HepG2 (cell line): ENCODE measurements around the gene DHCR7. TPM values are rescaled to one million over a fixed set of nuclear protein-coding genes. Genes with fewer than 3 reads are reported as not detected.

Experiments
- ATAC-seq: fragments of 200-7000 bp; cut with Tn5 transposase; 3 replicates; pipeline ENCODE4 v1.9.1; 2020; ENCODE audit warnings: mild to moderate bottlenecking, moderate library complexity
- BruUV-seq: library from RNA; stranded (reverse); fragments of 400-500 nt; replicated peaks from 2 replicates; lab custom pipeline; 2021; lab: Mats Ljungman, UMichigan
- CTCF ChIA-PET: fragments of 300-600 bp; formaldehyde crosslinking; extraction: SDS; loops from one replicate; lab custom pipeline; 2021; ENCODE audit warnings: low total read pairs, inconsistent platforms, low intra/inter-chr PET ratio; lab: Yijun Ruan, JAX
- POLR2A ChIA-PET: fragments of 350-600 bp; sonication (Branson Sonifier 250); formaldehyde crosslinking; loops from one replicate; lab custom pipeline; 2020; ENCODE audit warnings: antibody characterized with exemption, inconsistent platforms; lab: Yijun Ruan, JAX
- DNase-seq: peaks from one replicate; pipeline ENCODE4 v3.0.0-alpha.2; 2015; ENCODE audit warnings: low spot score
- FAIRE-seq: peaks from 3 replicates; lab custom pipeline; 2011; peaks lifted over from hg19 to GRCh38; lab: Jason Lieb, UNC
- H2AFZ ChIP-seq: one replicate; pipeline ENCODE4 v1.6.1; 2011; ENCODE audit warnings: low read length, inconsistent platforms
- H3K27ac ChIP-seq: fragments of 300-600 bp; 3 replicates; pipeline ENCODE4 v1.8.0; 2011; ENCODE audit warnings: mixed run types, mild to moderate bottlenecking, mixed read lengths, low read length, inconsistent platforms; ENCODE audit not compliant: insufficient read depth; ENCODE audit errors: extremely low read length
- H3K27me3 ChIP-seq, 2 experiments: fragments of 200-600 bp in 1 of 2; 2 replicates in 1 of 2; 3 replicates in 1 of 2; pipeline versions ENCODE4 v1.6.0 to v1.8.0; 2011; ENCODE audit warnings: low read length in 2 of 2, mild to moderate bottlenecking in 2 of 2, moderate library complexity in 2 of 2, inconsistent platforms in 1 of 2; ENCODE audit not compliant: insufficient read depth in 2 of 2, control insufficient read depth in 1 of 2
- H3K36me3 ChIP-seq, 2 experiments: fragments of 200-600 bp in 1 of 2; replicated peaks in 1 of 2; 2 replicates in 1 of 2; 3 replicates in 1 of 2; pipeline versions ENCODE4 v1.5.1 to v1.8.0; 2011; ENCODE audit warnings: low read length in 2 of 2, inconsistent platforms in 1 of 2; ENCODE audit not compliant: insufficient read depth in 2 of 2, control insufficient read depth in 1 of 2
- H3K4me1 ChIP-seq: 2 replicates; pipeline ENCODE4 v1.5.1; 2012; ENCODE audit warnings: low read length, inconsistent platforms; ENCODE audit not compliant: insufficient read depth
- H3K4me2 ChIP-seq: 2 replicates; pipeline ENCODE4 v1.6.0; 2011; ENCODE audit warnings: low read depth, low read length, inconsistent platforms
- H3K4me3 ChIP-seq, 3 experiments: fragments of 200-600 bp in 1 of 3; sonication (generic), shearing (Covaris generic) in 1 of 3; replicated peaks in 1 of 3; 2 replicates each; pipeline ENCODE4 v1.5.1; 2011 to 2016; ENCODE audit warnings: low read length in 3 of 3, inconsistent platforms in 2 of 3, low read depth in 2 of 3, mild to moderate bottlenecking in 2 of 3, control low read depth in 1 of 3, mixed read lengths in 1 of 3; ENCODE audit not compliant: insufficient read depth in 1 of 3
- H3K79me2 ChIP-seq: one replicate; pipeline ENCODE4 v1.6.1; 2011; ENCODE audit warnings: low read length, inconsistent platforms; ENCODE audit not compliant: insufficient read depth
- H3K9ac ChIP-seq: 2 replicates; pipeline ENCODE4 v1.6.0; 2011; ENCODE audit warnings: mild to moderate bottlenecking, low read depth, low read length, inconsistent platforms; ENCODE audit not compliant: insufficient read depth
- H3K9me3 ChIP-seq: 2 replicates; pipeline ENCODE4 v1.5.1; 2012; ENCODE audit warnings: mild to moderate bottlenecking, low read length
- H4K20me1 ChIP-seq: 2 replicates; pipeline ENCODE4 v1.6.0; 2011; ENCODE audit warnings: inconsistent platforms, mild to moderate bottlenecking, low read length, moderate library complexity; ENCODE audit not compliant: insufficient read depth
- ATF2 ChIP-seq: sonication (generic); formaldehyde crosslinking; IDR thresholded peaks from 2 replicates; pipeline ENCODE4 v1.4.0; 2020; ENCODE audit warnings: missing genetic modification reagents
- CBFB ChIP-seq: sonication (generic); formaldehyde crosslinking; IDR thresholded peaks from 2 replicates; pipeline ENCODE4 v1.4.0; 2020; ENCODE audit warnings: missing genetic modification reagents
- GPN1 ChIP-seq: sonication (generic); formaldehyde crosslinking; IDR thresholded peaks from 2 replicates; pipeline ENCODE4 v1.5.1; 2020; ENCODE audit warnings: missing genetic modification reagents, borderline replicate concordance
- HOXA3 ChIP-seq: sonication (generic); formaldehyde crosslinking; IDR thresholded peaks from 2 replicates; pipeline ENCODE4 v1.5.0; 2020; ENCODE audit warnings: missing genetic modification reagents
- MAZ ChIP-seq, 2 experiments: sonication (generic) in 1 of 2; formaldehyde crosslinking in 1 of 2; IDR thresholded peaks; 2 replicates each; pipeline versions ENCODE4 v1.5.0 to v1.6.1; 2012 to 2020; ENCODE audit warnings: low read depth in 2 of 2, mild to moderate bottlenecking in 2 of 2, borderline replicate concordance in 1 of 2, improper control_type of control experiment in 1 of 2, low read length in 1 of 2, missing genetic modification reagents in 1 of 2, moderate library complexity in 1 of 2
- NAIF1 ChIP-seq: sonication (generic); formaldehyde crosslinking; IDR thresholded peaks from 2 replicates; pipeline ENCODE4 v1.5.0; 2020; ENCODE audit warnings: mild to moderate bottlenecking, missing genetic modification reagents, borderline replicate concordance
- NFKB2 ChIP-seq: sonication (generic); formaldehyde crosslinking; IDR thresholded peaks from 2 replicates; pipeline ENCODE4 v1.4.0; 2020; ENCODE audit warnings: missing genetic modification reagents, borderline replicate concordance
- NR1H2 ChIP-seq: sonication (generic); formaldehyde crosslinking; IDR thresholded peaks from 2 replicates; pipeline ENCODE4 v1.8.1; 2022; ENCODE audit warnings: low read depth, missing genetic modification reagents, borderline replicate concordance
- RFXANK ChIP-seq: IDR thresholded peaks from 2 replicates; pipeline ENCODE4 v1.6.1; 2016
- SAP130 ChIP-seq: IDR thresholded peaks from 2 replicates; pipeline ENCODE4 v1.6.1; 2016; ENCODE audit warnings: low read depth
- ZBTB39 ChIP-seq: sonication (generic); formaldehyde crosslinking; IDR thresholded peaks from 2 replicates; pipeline ENCODE4 v1.5.0; 2020; ENCODE audit warnings: missing genetic modification reagents
- ZNF205 ChIP-seq: IDR thresholded peaks from 2 replicates; pipeline ENCODE4 v1.6.1; 2018; ENCODE audit warnings: missing biosample characterization, missing genetic modification reagents
- ZNF552 ChIP-seq: sonication (generic); formaldehyde crosslinking; IDR thresholded peaks from 2 replicates; pipeline ENCODE4 v1.9.0; 2022; ENCODE audit warnings: missing genetic modification reagents, mild to moderate bottlenecking, borderline replicate concordance
- ZNF713 ChIP-seq: sonication (generic); formaldehyde crosslinking; IDR thresholded peaks from 2 replicates; pipeline ENCODE4 v1.4.0; 2020; ENCODE audit warnings: mild to moderate bottlenecking, missing genetic modification reagents
- ZSCAN12 ChIP-seq: sonication (generic); formaldehyde crosslinking; IDR thresholded peaks from 2 replicates; pipeline ENCODE4 v1.9.0; 2021; ENCODE audit warnings: mild to moderate bottlenecking, missing genetic modification reagents
- WGBS: methylation state at CpG from one replicate; pipeline ENCODE4 v1.1.6; 2017; ENCODE audit warnings: low lambda C conversion rate; 5-methylcytosine and 5-hydroxymethylcytosine counted together
- in situ Hi-C: cut with HindIII; loops from 2 replicates; pipeline ENCODE4 v1.10.0; 2017; ENCODE audit warnings: low pct_unique_long_range_greater_than_20kb; ENCODE audit not compliant: extremely low pct_ligation_motif_present
- intact Hi-C: fragments of 100-400 bp; cut with micrococcal nuclease; formaldehyde crosslinking; loops from one replicate; pipeline ENCODE4 v1.10.0; 2022; ENCODE audit not compliant: unreplicated experiment
- polyA plus RNA-seq, 8 experiments: library from polyadenylated mRNA; depleted of rRNA in 3 of 8; stranded (reverse) in 7 of 8; unstranded in 1 of 8; fragments of >200 nt; fragmentation: Illumina TruSeq in 4 of 8; extraction: Trizol in 4 of 8; gene quantifications; 2 replicates each; pipeline versions ENCODE4 v1.2.1 to v1.2.3, GENCODE V29; 2011 to 2016; ENCODE audit warnings: low read depth in 4 of 8, missing spikeins in 1 of 8, mixed read lengths in 1 of 8; ENCODE audit not compliant: insufficient read depth in 1 of 8
- total RNA-seq, 5 experiments: library from RNA; depleted of rRNA; stranded (reverse); fragments of >200 nt; fragmentation: Illumina TruSeq; extraction: Trizol; gene quantifications; 2 replicates each; pipeline ENCODE4 v1.2.3, GENCODE V29; 2016; ENCODE audit warnings: low read depth in 1 of 5
- TF ChIP-seq, protein P1 (sequence below): sonication (generic); formaldehyde crosslinking; IDR thresholded peaks from 2 replicates; pipeline ENCODE4 v1.4.0; 2020; ENCODE audit warnings: missing genetic modification reagents
- TF ChIP-seq, protein P2 (sequence below): sonication (generic); formaldehyde crosslinking; IDR thresholded peaks from 2 replicates; pipeline ENCODE4 v1.8.1; 2023; ENCODE audit warnings: mild to moderate bottlenecking, missing genetic modification reagents

Gene DHCR7
- total and polyA plus RNA-seq, 2 of the 13 experiments (the other 11 are each of a cell fraction or from before 2014, with no cell fraction given) = 96.0 to 143 TPM

- POLR2A ChIA-PET = no interaction called here
- Histone ChIP-seq H3K4me3 (no peak overlapping the region), H3K36me3 (no peaks in the 10 kb centered on the region), H3K27ac (no peak overlapping the region), H3K9me3 (no peaks in the 10 kb centered on the region), H3K9ac (no peak overlapping the region), H3K4me2 (no peak overlapping the region), H3K27me3 (peaks cover 3 to 17% of the 10 kb centered on the region in 2 experiments; a peak in 4 of 5 replicates), H3K79me2 (no peaks in the 10 kb centered on the region), H3K4me1 (peaks cover 31% of the 10 kb centered on the region), H4K20me1 (no peaks in the 10 kb centered on the region), H2AFZ (no peak overlapping the region)
- in situ Hi-C loops (no loop called here), intact Hi-C loops (no loop called here)
- CTCF ChIA-PET = no interaction called here
- WGBS = 31% methylated on average over 4 of the region's 4 CpGs
- DNase-seq (no peak), ATAC-seq (no peak), FAIRE-seq (no peak)
- no TSS peak for BruUV-seq
- TF ChIP-seq ZNF205 (CRISPR knock-in tag) = no peak
- no peak for TF ChIP-seq RFXANK
- no peak for TF ChIP-seq MAZ (IDR thresholded peaks at IDR 0.05; ENCODE audit: borderline replicate concordance, low read depth, low read length)
- no peak for TF ChIP-seq MAZ (CRISPR knock-in tag; IDR thresholded peaks at IDR 0.05; ENCODE audit: low read depth)
- TF ChIP-seq NAIF1 (CRISPR knock-in tag) = no peak
- TF ChIP-seq, protein P1, sequence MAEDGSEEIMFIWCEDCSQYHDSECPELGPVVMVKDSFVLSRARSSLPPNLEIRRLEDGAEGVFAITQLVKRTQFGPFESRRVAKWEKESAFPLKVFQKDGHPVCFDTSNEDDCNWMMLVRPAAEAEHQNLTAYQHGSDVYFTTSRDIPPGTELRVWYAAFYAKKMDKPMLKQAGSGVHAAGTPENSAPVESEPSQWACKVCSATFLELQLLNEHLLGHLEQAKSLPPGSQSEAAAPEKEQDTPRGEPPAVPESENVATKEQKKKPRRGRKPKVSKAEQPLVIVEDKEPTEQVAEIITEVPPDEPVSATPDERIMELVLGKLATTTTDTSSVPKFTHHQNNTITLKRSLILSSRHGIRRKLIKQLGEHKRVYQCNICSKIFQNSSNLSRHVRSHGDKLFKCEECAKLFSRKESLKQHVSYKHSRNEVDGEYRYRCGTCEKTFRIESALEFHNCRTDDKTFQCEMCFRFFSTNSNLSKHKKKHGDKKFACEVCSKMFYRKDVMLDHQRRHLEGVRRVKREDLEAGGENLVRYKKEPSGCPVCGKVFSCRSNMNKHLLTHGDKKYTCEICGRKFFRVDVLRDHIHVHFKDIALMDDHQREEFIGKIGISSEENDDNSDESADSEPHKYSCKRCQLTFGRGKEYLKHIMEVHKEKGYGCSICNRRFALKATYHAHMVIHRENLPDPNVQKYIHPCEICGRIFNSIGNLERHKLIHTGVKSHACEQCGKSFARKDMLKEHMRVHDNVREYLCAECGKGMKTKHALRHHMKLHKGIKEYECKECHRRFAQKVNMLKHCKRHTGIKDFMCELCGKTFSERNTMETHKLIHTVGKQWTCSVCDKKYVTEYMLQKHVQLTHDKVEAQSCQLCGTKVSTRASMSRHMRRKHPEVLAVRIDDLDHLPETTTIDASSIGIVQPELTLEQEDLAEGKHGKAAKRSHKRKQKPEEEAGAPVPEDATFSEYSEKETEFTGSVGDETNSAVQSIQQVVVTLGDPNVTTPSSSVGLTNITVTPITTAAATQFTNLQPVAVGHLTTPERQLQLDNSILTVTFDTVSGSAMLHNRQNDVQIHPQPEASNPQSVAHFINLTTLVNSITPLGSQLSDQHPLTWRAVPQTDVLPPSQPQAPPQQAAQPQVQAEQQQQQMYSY (CRISPR knock-in tag) = no peak
- TF ChIP-seq CBFB (CRISPR knock-in tag) = no peak
- no peak for TF ChIP-seq ATF2
- no peak for TF ChIP-seq SAP130 (CRISPR knock-in tag)
- no peak for TF ChIP-seq ZNF552
- TF ChIP-seq ZBTB39 (CRISPR knock-in tag) = no peak
- no peak for TF ChIP-seq GPN1 (CRISPR knock-in tag)
- TF ChIP-seq HOXA3 (CRISPR knock-in tag) = no peak
- no peak for TF ChIP-seq NFKB2 (CRISPR knock-in tag)
- TF ChIP-seq, protein P2, sequence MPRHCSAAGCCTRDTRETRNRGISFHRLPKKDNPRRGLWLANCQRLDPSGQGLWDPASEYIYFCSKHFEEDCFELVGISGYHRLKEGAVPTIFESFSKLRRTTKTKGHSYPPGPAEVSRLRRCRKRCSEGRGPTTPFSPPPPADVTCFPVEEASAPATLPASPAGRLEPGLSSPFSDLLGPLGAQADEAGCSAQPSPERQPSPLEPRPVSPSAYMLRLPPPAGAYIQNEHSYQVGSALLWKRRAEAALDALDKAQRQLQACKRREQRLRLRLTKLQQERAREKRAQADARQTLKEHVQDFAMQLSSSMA (CRISPR knock-in tag) = no peak
- TF ChIP-seq ZNF713 (CRISPR knock-in tag) = no peak
- no peak for TF ChIP-seq NR1H2 (CRISPR knock-in tag)
- TF ChIP-seq ZSCAN12 (CRISPR knock-in tag) = no peak
Measured at GRCh38 chr11:71425860-71426259, 22.3 kb downstream of the DHCR7 start.
